GM12874 (cell line): Measurements from ENCODE around the gene CD276.

Source experiments
- CTCF ChIP-seq: IDR thresholded peaks from 2 replicates; pipeline ENCODE4 v1.5.1; 2011; ENCODE audit warnings: low read depth, mild to moderate bottlenecking, control low read depth, low read length, moderate library complexity; ENCODE audit not compliant: insufficient read depth

The CD276 gene

GRCh38 chr15:73752806-73753193 lies 68.6 kb downstream of the CD276 start:
- TF ChIP-seq CTCF: no peak

- no peak for TF ChIP-seq CTCF
Observed at GRCh38 chr15:73753250-73754130, 69.3 kb downstream of the CD276 start, which contains the start of gene INSYN1. Gene INSYN1 (minus strand): TSS chr15:73753351. CDS start chr15:73751130, 2,221 bp downstream.

GRCh38 chr15:73754461-73754860 lies 70.3 kb downstream of the CD276 start:
- TF ChIP-seq CTCF: no peak

- TF ChIP-seq CTCF: no peak
Observed at GRCh38 chr15:73755481-73755880, 71.3 kb downstream of the CD276 start.

GRCh38 chr15:73755946-73756345 lies 71.8 kb downstream of the CD276 start:
- no peak for TF ChIP-seq CTCF

- TF ChIP-seq CTCF: no peak
Observed at GRCh38 chr15:73756390-73756789, 72.2 kb downstream of the CD276 start.

GRCh38 chr15:73756947-73757513 lies 72.8 kb downstream of the CD276 start:
- TF ChIP-seq CTCF: no peak
